ENCODE measurements around the gene GLIS1.

Gene GLIS1

GRCh38 chr1:53576866-53577760 is 161.9 kb downstream of the GLIS1 start:
- no peak for DNase-seq

- DNase-seq = peak in 1 of 2 experiments; percentile 57
Observed at GRCh38 chr1:53576381-53576801, 162.6 kb downstream of the GLIS1 start.

DNA sequence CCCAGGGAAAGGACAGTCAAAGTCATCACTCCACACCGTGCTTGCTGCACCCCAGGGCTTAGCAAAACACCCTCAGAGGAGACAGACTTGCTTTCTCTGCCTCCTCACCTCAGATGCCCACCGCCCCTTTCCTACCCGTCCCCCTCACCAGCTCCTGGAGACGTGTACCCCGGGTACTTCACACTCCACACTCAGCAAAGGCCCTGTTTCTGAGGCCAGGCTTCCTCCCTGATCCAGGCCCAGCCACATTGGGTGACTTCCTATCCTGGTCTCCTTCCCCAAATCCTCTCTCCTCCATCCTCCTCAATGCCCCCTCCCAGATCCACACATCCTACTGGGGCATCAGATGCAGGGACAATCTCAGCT is 163.0 kb downstream of the GLIS1 start:
- DNase-seq = no peak

- DNase-seq = no peak
Observed at GRCh38 chr1:53575141-53575954, 163.6 kb downstream of the GLIS1 start.

DNA sequence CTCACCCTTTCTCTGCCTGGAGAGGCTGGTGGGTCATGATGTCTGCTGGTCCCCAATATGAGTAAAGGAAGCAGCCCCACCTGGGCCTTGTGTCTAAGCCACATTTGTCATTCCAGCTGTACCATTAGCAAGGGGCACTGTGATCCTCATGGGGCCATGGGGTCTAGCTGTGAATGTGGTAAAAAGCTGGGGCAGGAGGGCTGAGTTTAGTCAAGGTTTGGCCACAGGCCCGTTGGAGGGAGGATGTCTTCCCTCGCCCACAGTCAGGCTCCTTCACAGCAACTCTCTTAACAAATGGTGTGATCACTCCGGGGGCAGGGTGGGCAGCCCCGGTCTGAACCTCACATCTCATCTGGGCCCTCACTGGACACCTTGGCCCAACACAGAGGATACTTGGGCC is 164.3 kb downstream of the GLIS1 start:
- no peak for DNase-seq

DNA sequence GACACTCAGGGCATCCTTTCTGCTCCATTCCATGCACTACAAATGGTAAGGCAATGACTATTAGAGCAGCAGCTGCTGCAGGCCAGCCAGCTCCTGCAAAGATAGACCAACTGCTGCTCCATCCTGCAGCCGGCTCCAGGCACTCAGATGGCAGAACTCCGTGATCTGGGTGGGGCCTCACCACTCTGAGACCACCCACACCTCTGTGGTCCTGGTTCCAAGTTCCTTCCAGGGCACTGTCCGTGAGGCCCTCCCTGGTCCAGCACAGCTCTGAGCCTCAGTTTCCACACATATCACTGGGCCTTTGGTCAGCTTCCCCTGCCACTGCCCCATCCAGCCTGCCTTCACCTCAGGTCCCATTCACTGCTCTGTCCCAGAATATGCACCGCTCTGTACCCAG is 165.0 kb downstream of the GLIS1 start:
- DNase-seq = peak in 1 of 2 experiments; percentile 44

GRCh38 chr1:53573522-53573921 is 165.4 kb downstream of the GLIS1 start:
- DNase-seq = no peak

GRCh38 chr1:53572815-53573173 is 166.2 kb downstream of the GLIS1 start:
- DNase-seq = no peak

DNA sequence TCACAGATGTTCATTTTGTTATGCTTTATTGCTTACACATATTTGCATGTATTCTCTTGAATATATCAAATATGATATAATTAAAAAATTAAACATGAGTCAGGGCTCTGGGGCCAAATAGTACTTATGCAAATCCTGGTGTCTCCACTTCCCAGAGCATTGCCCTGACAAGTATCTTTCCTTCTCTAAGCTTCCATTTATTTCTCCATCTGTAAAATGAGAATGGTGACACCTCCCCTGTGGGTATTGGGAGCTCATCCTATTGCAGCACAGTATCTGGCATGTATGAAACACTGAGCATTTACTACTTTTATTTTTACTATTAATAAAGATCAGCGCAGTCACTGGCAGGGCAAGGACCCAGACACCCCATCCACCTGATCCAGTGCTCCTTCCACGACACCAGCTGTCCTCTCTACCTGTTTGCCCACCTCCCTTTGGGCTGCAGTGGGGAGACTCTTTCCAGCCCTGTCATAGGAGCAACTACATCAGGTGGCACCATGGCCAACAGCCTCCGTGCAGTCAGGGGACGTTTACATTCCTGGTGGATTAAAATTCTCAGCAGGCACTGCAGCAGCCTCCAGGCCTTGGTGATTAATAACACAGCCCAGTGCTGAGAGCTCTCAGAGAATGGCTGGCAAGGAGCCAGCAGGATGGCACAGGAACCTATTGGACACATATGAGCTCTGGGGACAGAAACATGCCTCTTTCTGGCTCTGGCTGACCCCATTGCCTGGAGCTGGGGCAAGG is 166.7 kb downstream of the GLIS1 start:
- DNase-seq = peak; percentile 79 to 94

DNA sequence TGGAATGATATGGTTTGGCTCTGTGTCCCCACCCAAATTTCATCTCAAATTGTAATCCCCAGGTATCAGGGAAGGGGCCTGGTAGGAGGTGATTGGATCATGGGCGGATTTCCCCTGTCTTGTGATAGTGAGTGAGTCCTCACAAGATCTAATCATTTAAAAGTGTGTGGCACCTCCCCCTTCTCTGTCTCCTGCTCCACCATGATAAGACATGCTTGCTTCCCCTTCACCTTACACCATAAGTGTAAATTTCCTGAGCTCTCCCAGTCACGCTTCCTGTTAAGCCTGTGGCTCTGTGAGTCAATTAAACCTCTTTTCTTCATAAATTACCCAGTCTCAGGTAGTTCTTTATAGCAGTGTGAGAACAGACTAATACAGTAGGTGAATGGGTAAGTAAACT is 170.4 kb downstream of the GLIS1 start:
- DNase-seq = no peak

DNA sequence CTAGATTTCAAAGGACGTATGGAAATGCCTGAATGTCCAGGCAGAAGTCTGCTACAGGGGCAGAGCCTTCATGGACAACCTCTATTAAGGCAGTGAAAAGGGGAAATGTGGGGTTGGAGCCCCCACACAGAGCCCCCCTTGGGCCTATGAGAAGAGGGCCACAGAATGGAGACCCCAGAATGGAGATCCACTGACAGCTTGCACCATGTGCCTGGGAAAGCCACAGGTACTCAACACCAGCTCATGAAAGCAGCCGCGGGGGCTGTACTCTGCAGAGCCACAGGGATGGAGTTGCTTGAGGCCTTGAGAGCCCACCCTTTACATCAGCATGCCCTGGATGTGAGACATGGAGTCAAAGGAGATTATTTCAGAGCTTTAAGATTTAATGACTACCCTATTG is 171.1 kb downstream of the GLIS1 start:
- no peak for DNase-seq

- no peak for DNase-seq
Observed at GRCh38 chr1:53567450-53567849, 171.5 kb downstream of the GLIS1 start.

- DNase-seq = no peak
Observed at GRCh38 chr1:53563611-53564010, 175.4 kb downstream of the GLIS1 start.

- no peak for DNase-seq
Observed at GRCh38 chr1:53562981-53563379, 176.0 kb downstream of the GLIS1 start.

- no peak for DNase-seq
Observed at GRCh38 chr1:53562291-53562980, 176.5 kb downstream of the GLIS1 start.

- peak in 1 of 2 experiments; percentile 28 for DNase-seq
Observed at GRCh38 chr1:53561503-53562105, 177.4 kb downstream of the GLIS1 start.

GRCh38 chr1:53560581-53561502 is 178.1 kb downstream of the GLIS1 start:
- no peak for DNase-seq

DNA sequence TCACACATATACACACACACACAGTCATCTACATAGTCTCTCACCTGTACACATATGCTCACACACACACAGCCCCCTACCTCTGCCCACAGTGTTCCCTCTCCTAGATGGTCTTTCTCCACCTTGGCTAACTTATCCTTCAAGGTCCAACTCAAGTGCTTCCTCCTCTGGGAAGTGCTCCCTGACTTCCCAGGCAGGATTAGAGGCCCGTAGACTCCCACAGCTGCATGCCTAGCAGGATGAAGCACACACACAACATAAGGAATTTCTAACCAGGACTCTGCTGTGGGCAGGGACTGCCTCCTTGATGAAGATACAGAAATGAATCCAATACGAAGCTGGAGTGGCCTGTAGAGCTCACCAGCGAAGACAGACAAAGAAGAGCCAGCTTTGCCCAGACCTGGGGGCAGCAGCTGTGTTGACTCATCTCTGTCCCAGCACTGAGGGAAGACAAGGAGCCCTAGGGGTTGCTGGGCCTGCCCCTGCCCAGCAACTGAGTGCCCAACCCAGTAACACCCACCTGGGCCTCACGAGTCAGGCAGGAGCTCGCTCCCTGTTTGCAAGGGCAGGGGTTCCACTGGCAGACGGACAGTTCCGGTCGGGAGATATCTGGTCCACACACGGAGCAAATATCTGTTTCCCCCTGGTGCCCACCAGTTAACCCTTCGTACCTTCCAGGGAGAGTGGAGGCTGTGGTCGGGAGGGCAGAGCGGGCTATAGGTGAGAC is 178.9 kb downstream of the GLIS1 start:
- DNase-seq = no peak

- no peak for DNase-seq
Observed at GRCh38 chr1:53559391-53559815, 179.6 kb downstream of the GLIS1 start.

GRCh38 chr1:53558739-53559315 is 180.1 kb downstream of the GLIS1 start:
- no peak for DNase-seq

Data from NCI-H524 (cell line).